ENCODE results near the gene PCDHGA2.
"Not testable (repeated sequence)": the region's sequence is repeated elsewhere in the genome, so short reads cannot be mapped to it uniquely, and the experiment has no call there.

Gene PCDHGA2

DNA sequence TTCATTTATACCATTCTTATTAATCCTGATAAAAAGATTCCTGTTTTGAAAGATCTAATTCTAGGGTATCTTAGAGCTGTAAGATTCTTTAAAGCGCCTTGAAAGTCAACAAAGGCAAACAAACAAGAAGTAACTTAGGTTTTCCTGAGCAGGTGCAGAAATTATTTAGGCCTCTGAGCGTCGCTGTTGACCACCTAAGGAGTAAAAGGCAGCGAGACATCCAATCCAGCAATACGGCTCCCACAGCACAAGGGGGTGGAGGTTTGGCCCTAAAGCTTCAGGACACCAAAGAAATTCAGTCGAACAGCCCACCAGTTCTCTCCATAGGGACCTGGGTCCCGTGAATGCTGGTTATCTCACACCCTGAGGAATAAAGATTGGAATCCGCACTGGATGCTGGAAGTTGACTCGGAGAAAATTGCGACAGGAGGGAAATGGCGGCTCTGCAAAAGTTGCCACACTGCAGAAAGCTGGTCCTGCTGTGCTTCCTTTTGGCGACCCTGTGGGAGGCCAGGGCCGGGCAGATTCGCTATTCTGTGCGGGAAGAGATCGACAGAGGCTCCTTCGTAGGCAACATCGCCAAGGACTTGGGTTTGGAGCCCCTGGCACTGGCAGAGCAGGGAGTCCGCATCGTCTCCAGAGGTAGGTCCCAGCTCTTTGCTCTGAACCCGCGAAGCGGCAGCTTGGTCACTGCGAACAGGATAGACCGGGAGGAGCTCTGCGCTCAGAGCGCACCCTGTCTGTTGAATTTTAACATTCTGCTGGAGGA lies at the start of gene PCDHGA2:
Gene PCDHGA2 (plus strand): TSS at position 223 of the 769 bp plus-strand sequence.
- no peak for DNase-seq

- no peak for DNase-seq
These were observed 40.2 kb upstream of the PCDHGA2 start for GRCh38 chr5:141298376-141298775.

DNA sequence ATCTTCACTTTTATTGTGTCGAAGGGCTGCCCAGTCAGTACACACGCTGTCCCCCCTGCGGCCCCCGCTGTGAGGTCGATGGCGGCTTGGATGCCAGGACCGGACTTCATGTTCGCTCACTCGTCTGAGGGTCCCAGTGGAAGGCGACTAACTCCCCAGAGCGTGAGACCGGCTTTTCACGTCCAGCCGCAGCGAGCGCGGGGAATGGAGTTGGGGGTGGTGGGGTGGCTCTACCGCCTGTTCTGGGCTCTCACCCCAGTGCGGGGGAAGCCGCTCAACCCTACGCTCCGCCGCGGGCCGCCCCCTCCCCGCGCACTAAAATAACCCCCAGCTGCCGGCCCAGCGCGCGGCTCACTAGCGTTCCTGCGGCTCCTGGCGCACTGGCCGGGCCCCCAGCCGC lies 34.8 kb upstream of the PCDHGA2 start, which contains the start of gene SLC25A2:
Gene SLC25A2 (minus strand): TSS at position 294 of the 400 bp plus-strand sequence. CDS start 184 bp downstream, at position 110.
- DNase-seq = no peak

GRCh38 chr5:141306630-141307029 lies 31.9 kb upstream of the PCDHGA2 start:
- no peak for DNase-seq

DNA sequence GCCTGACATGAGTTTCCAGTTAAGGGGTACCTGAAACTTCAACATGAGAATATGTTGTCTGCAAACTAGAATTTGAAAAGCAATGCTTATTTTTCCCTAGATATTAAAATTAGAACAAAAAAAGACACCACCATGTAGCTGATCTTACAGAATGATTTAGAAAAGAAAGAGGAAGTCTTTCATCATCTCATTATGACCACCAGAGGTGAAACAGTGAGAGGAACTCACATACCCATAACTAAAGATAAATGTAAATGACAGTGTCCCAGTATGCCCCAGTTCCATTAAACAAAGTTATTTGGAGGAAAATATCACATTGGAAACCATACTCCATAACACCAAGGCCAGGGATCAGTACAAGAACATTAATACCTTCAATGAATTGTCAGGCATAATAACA lies 24.8 kb upstream of the PCDHGA2 start:
- DNase-seq = no peak

DNA sequence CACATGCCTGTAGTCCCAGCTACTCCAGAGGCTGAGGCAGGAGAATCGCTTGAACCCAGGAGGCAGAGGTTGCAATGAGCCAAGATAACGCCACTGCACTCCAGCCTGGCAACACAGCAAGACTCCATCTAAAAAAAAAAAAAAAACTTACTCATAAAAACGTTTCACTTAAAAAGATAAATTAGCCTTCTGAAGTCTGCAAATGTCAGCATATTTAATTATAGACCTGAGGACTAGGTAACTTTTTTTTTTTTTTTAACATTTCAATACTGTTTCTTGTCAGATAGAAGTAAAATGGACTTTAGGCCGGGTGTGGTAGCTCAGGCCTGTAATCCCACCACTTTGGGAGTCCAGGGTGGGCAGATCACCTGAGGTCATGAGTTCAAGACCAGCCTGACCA lies 21.6 kb upstream of the PCDHGA2 start:
- DNase-seq = not testable (repeated sequence)

DNA sequence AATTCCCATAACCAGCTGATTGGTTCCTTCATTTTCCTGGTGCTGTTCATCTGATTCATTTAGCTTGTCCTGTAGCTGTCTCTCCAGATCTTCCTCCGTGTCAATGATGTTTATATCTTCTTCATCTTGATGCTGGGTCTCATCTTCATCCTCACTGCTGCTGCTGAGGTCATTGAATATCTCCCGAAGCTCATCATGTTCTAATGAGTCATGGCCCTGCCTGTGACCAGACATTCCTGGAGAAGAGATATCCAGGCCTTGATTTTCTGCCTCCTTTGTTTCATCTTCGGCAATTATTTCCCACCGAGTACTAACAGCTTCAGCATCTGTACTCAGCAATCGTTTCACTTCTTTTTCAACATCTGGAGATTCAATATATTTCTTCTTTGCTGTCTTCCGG lies 19.4 kb upstream of the PCDHGA2 start:
- no peak for DNase-seq

DNA sequence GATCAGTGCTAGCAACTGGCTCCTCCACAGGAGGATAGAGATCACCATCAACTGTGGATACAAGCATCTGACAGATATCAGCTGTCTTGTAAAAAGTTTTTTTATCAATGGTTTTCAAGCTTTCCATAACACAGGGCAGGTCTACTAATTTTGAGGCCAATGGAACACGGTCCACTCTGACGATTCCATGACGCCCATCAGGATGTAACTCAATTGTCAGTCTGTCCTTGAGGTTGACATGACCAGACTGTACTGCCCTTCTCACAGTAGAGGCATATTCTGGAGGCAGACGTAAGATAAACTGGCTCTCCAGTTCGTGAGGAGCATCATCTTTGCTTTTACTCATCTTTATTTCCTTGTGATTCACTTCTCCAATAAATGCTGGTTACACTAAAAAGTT lies 18.9 kb upstream of the PCDHGA2 start:
- DNase-seq = no peak

DNA sequence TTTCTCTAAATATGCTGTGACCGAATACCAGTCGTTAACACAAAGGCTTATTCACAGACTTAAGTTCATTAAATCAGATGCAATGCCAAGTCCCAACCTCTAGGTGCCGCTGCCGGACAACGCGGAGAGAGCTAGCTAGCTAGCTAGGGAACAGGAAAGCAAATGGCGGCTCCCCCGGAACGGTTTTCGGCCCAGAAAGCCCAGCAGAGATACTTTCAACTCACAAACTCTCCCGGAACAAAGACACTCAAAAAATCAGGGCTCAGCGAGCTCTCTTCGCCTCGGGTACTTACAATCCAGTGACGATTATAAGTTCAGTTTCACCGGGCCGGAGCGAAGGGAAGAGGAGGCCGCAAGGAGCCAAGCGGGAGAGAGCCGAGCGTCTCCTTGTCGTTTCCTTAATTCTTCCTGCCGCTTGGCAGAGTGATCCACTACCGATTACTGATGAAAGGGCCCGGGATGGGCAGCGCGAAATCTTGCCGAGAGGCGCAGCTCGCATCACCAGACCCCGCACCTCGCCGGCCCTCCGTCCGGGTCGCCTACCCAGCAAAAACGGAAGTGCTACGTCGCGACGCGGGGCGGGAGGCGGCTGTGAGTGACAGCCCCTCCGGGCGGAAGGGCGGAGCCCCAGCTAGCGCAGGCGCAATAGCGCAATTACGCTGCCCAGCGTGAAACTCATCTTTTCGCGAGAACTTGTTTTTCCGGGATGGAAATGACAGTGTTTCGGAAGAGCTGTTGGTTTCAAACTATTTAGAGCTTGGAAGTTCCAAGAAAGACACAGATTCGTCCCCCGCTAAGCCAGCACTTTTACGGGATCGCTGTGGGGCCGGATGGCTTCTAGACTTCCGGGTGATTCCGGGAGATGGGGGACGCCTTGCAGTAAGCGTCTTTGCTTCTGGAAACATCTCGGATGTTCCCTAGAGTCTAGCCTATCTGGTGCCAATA lies 18.1 kb upstream of the PCDHGA2 start, which contains the start of gene TAF7:
Gene TAF7 (minus strand): TSS at position 560 of the 945 bp plus-strand sequence. CDS start 740 bp downstream, outside the sequence.
- peak; percentile 81 to 84 for DNase-seq

DNA sequence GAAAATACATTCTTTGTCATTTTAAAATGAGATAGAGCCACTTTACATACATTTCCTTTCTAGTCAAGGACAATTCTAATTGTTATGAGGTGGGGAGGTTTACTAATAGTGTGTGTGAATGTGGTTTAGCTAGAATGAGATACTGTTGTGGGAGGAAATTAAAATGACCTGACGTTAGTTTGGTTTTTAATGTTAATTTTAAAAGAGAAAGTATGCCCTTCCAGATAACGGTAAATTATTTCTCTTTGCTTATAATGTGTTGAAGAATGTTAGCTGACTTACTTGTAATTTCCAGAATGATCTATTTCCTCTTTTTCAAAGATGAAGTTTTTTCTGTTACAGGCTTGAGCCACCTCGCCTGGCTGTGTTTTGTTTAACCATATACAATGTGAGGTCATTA lies 16.3 kb upstream of the PCDHGA2 start:
- no peak for DNase-seq

GRCh38 chr5:141326088-141326854 lies 12.3 kb upstream of the PCDHGA2 start:
- DNase-seq = peak; percentile 52 to 59

DNA sequence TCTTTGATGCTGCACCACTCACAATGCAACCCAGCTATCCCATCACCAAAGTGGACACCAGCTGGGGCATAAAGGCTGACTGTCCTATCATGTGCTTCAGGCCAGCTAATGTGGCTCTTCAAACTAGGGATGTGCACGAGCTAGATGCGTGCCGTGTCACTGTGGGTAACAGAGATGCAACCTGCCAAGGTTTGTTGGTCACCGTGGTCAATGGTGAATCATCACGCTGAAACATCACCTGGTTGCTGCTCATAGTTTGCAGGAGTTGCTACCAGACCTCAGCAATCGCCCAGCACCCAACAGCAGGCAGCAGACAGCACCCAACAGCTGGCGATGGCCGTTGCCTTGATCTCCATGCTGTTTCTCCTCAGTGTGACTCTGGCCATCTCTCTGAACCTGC lies 10.3 kb upstream of the PCDHGA2 start:
- no peak for DNase-seq

- peak; percentile 18 to 28 for DNase-seq
These were observed 8.1 kb upstream of the PCDHGA2 start, which contains the start of gene PCDHGA1 for GRCh38 chr5:141330299-141331080. TSS of gene PCDHGA1 (plus strand) at chr5:141330514.

DNA sequence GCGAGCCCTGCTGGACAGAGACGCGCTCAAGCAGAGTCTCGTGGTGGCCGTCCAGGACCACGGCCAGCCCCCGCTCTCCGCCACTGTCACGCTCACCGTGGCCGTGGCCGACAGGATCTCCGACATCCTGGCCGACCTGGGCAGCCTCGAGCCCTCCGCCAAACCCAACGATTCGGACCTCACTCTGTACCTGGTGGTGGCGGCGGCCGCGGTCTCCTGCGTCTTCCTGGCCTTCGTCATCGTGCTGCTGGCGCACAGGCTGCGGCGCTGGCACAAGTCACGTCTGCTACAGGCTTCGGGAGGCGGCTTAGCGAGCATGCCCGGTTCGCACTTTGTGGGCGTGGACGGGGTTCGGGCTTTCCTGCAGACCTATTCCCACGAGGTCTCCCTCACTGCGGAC lies 6.0 kb upstream of the PCDHGA2 start:
- DNase-seq = not testable (repeated sequence)

- not testable (repeated sequence) for DNase-seq
These were observed 2.3 kb downstream of the PCDHGA2 start for GRCh38 chr5:141340781-141341354.

DNA sequence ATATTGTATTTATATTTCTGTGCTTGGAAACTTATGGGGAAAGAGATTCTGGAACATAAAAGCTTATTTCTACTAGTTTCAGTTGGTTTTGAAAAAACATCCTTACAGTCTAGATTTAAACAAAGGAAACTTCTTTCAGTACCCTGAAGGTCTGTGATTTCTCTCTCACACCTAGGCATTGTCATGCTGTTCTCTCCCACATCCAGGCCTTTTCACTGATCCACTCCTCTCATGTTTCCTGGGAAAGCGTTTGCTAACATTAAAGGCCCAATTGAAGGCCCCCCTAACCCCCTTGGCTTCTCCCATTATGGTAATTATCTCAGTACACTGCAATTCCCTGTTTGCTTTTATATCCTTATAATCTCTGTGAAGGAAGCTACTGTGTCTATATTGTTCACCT lies 4.2 kb downstream of the PCDHGA2 start:
- DNase-seq = no peak

- no peak for DNase-seq
These were observed 4.8 kb downstream of the PCDHGA2 start, which contains the start of gene PCDHGA3 for GRCh38 chr5:141343242-141343952. TSS of gene PCDHGA3 (plus strand) at chr5:141343829. CDS start at chr5:141344034, 205 bp downstream.

- no peak for DNase-seq
These were observed 5.4 kb downstream of the PCDHGA2 start for GRCh38 chr5:141343953-141344463.

DNA sequence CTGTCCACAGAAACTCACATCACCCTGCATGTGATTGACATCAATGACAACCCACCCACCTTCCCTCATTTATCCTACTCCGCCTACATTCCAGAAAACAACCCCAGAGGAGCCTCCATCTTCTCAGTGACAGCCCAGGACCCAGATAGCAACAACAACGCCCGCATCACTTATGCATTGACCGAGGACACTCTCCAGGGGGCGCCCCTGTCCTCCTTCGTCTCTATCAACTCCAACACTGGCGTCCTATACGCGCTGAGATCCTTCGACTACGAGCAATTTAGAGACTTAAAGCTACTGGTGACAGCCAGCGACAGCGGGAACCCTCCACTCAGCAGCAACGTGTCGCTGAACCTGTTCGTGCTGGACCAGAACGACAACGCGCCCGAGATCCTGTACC lies 6.8 kb downstream of the PCDHGA2 start:
- no peak for DNase-seq

DNA sequence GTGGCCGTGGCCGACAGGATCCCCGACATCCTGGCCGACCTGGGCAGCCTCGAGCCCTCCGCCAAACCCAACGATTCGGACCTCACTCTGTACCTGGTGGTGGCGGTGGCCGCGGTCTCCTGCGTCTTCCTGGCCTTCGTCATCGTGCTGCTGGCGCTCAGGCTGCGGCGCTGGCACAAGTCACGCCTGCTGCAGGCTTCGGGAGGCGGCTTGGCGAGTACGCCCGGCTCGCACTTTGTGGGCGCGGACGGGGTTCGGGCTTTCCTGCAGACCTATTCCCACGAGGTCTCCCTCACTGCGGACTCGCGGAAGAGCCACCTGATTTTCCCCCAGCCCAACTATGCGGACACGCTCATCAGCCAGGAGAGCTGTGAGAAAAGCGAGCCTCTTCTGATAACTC lies 7.5 kb downstream of the PCDHGA2 start:
- not testable (repeated sequence) for DNase-seq
